ENCODE measurements around the gene UBB.
"Not testable (repeated sequence)": the region's sequence is repeated elsewhere in the genome, so short reads cannot be mapped to it uniquely, and the experiment has no call there.

Gene UBB

GRCh38 chr17:16378636-16379282 lies 2.1 kb upstream of the UBB start:
- DNase-seq, result no peak

GRCh38 chr17:16379654-16380053 lies 1.2 kb upstream of the UBB start:
- DNase-seq, result no peak

GRCh38 chr17:16381496-16381820 lies 567 bp downstream of the UBB start:
- DNase-seq, result no peak

GRCh38 chr17:16383216-16383615 lies 2.3 kb downstream of the UBB start:
- no peak for DNase-seq

GRCh38 chr17:16383772-16384287 lies 2.9 kb downstream of the UBB start:
- DNase-seq, result no peak

- no peak for DNase-seq
Measured at GRCh38 chr17:16384557-16384956, 3.7 kb downstream of the UBB start.

- not testable (repeated sequence) for DNase-seq
Measured at GRCh38 chr17:16386126-16386507, 5.2 kb downstream of the UBB start.

GRCh38 chr17:16391451-16391850 lies 10.6 kb downstream of the UBB start:
- no peak for DNase-seq

- not testable (repeated sequence) for DNase-seq
Measured at GRCh38 chr17:16392491-16392890, 11.6 kb downstream of the UBB start.

GRCh38 chr17:16395887-16396286 lies 15.0 kb downstream of the UBB start:
- DNase-seq, result not testable (repeated sequence)

- DNase-seq, result not testable (repeated sequence)
Measured at GRCh38 chr17:16396693-16397092, 15.8 kb downstream of the UBB start.

- peak; percentile 42 for DNase-seq
Measured at GRCh38 chr17:16398270-16399267, 17.7 kb downstream of the UBB start.

GRCh38 chr17:16403847-16404246 lies 23.0 kb downstream of the UBB start:
- not testable (repeated sequence) for DNase-seq

- DNase-seq, result no peak
Measured at GRCh38 chr17:16406742-16407674, 26.1 kb downstream of the UBB start.

- DNase-seq, result no peak
Measured at GRCh38 chr17:16407911-16408588, 27.2 kb downstream of the UBB start.

GRCh38 chr17:16415031-16415924 lies 34.4 kb downstream of the UBB start, which contains the start of gene TRPV2:
TRPV2 (plus strand) TSS chr17:16415571; CDS start chr17:16417669, 2,098 bp downstream.
- no peak for DNase-seq

- DNase-seq, result no peak
Measured at GRCh38 chr17:16417399-16417798, 36.5 kb downstream of the UBB start.

- DNase-seq, result no peak
Measured at GRCh38 chr17:16417896-16418684, 37.2 kb downstream of the UBB start.

GRCh38 chr17:16418685-16419068 lies 37.8 kb downstream of the UBB start:
- DNase-seq, result no peak

All from NCI-H2029 (cell line).